ENCODE measurements around the gene SETD3.

Gene SETD3

DNA sequence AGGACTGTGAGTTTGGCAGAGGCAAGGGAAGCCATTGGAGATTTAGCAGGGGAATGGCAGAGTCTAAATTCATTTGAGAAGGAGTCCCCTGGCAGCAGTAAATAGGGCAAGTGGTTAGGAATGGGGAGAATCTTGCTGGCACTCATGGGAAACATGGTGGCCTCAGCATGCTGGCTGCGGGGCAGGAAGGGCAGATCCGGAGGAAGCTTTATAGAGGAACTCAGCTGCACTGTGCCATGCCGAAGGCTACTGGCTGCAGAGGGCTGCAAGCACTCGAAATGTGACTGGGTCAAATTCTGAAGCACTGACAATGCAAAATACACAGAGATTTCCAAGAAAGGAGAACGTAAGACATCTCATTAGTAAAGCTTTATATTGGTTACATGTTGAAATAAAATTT, 24.4 kb upstream of the SETD3 start:
- H3K4me2 ChIP-seq (ENCODE audit: low read length), result no peak overlapping the region
- H3K36me3 ChIP-seq (replicated peaks; ENCODE audit: low read depth, low read length), result peaks cover 79% of the 10 kb centered on the region
- no peaks in the 10 kb centered on the region for H3K79me2 ChIP-seq (ENCODE audit: low read length)
- no peaks in the 10 kb centered on the region for H3K9me3 ChIP-seq (ENCODE audit: insufficient read depth, low read length)
- H3K4me3 ChIP-seq (ENCODE audit: low read length), result no peak overlapping the region
- H3K27ac ChIP-seq (ENCODE audit: low read length), result no peak overlapping the region
- H3K27me3 ChIP-seq (ENCODE audit: low read depth, low read length), result no peaks in the 10 kb centered on the region
- no peaks in the 10 kb centered on the region for H4K20me1 ChIP-seq (ENCODE audit: insufficient read depth, low read length)
- no peak overlapping the region for H2AFZ ChIP-seq (ENCODE audit: low read depth, low read length)
- no peak overlapping the region for H3K9ac ChIP-seq (ENCODE audit: low read length)
- peaks cover 5% of the 10 kb centered on the region; the same call in 1 of the 2 replicates for H3K4me1 ChIP-seq (ENCODE audit: low read length)
- TF ChIP-seq EZH2phosphoT487 (IDR thresholded peaks at IDR 0.05; ENCODE audit: low read depth), result no peak
- TF ChIP-seq, protein P1, sequence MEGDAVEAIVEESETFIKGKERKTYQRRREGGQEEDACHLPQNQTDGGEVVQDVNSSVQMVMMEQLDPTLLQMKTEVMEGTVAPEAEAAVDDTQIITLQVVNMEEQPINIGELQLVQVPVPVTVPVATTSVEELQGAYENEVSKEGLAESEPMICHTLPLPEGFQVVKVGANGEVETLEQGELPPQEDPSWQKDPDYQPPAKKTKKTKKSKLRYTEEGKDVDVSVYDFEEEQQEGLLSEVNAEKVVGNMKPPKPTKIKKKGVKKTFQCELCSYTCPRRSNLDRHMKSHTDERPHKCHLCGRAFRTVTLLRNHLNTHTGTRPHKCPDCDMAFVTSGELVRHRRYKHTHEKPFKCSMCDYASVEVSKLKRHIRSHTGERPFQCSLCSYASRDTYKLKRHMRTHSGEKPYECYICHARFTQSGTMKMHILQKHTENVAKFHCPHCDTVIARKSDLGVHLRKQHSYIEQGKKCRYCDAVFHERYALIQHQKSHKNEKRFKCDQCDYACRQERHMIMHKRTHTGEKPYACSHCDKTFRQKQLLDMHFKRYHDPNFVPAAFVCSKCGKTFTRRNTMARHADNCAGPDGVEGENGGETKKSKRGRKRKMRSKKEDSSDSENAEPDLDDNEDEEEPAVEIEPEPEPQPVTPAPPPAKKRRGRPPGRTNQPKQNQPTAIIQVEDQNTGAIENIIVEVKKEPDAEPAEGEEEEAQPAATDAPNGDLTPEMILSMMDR (IDR thresholded peaks at IDR 0.05; ENCODE audit: low read depth, low read length), result no peak

DNA sequence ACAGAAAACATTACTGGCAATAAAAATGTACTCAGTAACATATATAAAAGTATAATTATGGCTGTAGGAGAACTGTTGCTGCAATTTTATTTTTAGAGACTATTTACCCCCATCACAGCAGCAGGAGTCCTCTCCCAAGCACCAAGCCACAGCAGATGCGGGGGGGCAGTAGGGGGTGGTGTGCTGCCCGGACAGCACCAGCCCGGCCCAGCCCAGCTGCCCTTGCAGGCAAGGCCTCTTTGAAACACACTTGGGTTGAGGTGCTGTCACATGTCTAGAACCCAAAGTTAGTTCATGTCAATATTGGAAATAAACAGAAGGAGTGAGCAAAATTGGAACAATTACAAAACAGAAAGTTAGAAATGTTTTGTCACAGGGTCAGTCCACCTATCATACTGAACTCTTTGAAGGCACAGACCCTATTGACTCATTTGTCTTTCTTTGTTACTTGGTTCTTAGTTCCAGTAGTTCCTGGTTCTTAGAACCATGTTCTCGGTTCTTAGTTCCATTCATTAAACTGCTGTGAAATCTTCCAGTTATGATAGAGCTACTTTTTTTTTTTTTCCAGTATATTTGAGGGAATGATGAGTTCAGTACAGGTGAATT, 23.3 kb upstream of the SETD3 start:
- H3K36me3 ChIP-seq (replicated peaks; ENCODE audit: low read depth, low read length), result peaks cover 77% of the 10 kb centered on the region
- H3K9ac ChIP-seq (ENCODE audit: low read length), result no peak overlapping the region
- no peak overlapping the region for H3K27ac ChIP-seq (ENCODE audit: low read length)
- H3K9me3 ChIP-seq (ENCODE audit: insufficient read depth, low read length), result no peaks in the 10 kb centered on the region
- no peaks in the 10 kb centered on the region for H3K27me3 ChIP-seq (ENCODE audit: low read depth, low read length)
- peaks cover 5% of the 10 kb centered on the region; the same call in 1 of the 2 replicates for H3K4me1 ChIP-seq (ENCODE audit: low read length)
- H4K20me1 ChIP-seq (ENCODE audit: insufficient read depth, low read length), result no peaks in the 10 kb centered on the region
- TF ChIP-seq, protein P1 (IDR thresholded peaks at IDR 0.05; ENCODE audit: low read depth, low read length), result no peak
- no peak for TF ChIP-seq EZH2phosphoT487 (IDR thresholded peaks at IDR 0.05; ENCODE audit: low read depth)
- no peak overlapping the region for H3K4me3 ChIP-seq (ENCODE audit: low read length)
- no peak overlapping the region for H2AFZ ChIP-seq (ENCODE audit: low read depth, low read length)
- no peaks in the 10 kb centered on the region for H3K79me2 ChIP-seq (ENCODE audit: low read length)
- no peak overlapping the region for H3K4me2 ChIP-seq (ENCODE audit: low read length)

DNA sequence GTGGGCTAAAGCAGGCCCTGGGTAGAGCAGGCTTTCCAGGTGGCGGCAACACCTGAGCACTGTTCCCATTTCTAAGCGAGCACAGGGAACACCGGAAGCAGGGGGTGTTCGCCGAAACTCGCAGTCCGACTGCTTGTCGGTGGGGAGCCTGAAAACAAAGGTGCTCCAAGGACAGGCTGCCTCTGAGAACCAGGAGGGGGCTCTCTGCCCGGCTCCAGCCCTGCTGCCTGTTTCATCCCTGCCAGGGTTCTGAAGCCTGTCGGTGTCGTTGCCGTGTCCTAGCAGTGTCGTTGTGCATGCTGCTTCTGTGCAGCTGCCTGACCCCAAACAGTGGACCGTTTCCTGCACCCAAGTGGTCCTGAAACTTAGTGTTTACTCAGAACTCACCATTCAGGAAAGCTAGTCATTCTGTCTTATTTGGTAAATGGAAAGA, 22.3 kb upstream of the SETD3 start:
- Histone ChIP-seq H3K9me3 (ENCODE audit: insufficient read depth, low read length) (no peaks in the 10 kb centered on the region), H3K36me3 (replicated peaks; ENCODE audit: low read depth, low read length) (peaks cover 76% of the 10 kb centered on the region), H2AFZ (ENCODE audit: low read depth, low read length) (no peak overlapping the region), H3K27ac (ENCODE audit: low read length) (no peak overlapping the region), H3K4me2 (ENCODE audit: low read length) (no peak overlapping the region), H4K20me1 (ENCODE audit: insufficient read depth, low read length) (no peaks in the 10 kb centered on the region), H3K79me2 (ENCODE audit: low read length) (no peaks in the 10 kb centered on the region), H3K4me3 (ENCODE audit: low read length) (no peak overlapping the region), H3K27me3 (ENCODE audit: low read depth, low read length) (no peaks in the 10 kb centered on the region), H3K9ac (ENCODE audit: low read length) (no peak overlapping the region), H3K4me1 (ENCODE audit: low read length) (peaks cover 5% of the 10 kb centered on the region; the same call in 1 of the 2 replicates)
- TF ChIP-seq EZH2phosphoT487 (IDR thresholded peaks at IDR 0.05; ENCODE audit: low read depth), result no peak
- TF ChIP-seq, protein P1 (IDR thresholded peaks at IDR 0.05; ENCODE audit: low read depth, low read length), result no peak

DNA sequence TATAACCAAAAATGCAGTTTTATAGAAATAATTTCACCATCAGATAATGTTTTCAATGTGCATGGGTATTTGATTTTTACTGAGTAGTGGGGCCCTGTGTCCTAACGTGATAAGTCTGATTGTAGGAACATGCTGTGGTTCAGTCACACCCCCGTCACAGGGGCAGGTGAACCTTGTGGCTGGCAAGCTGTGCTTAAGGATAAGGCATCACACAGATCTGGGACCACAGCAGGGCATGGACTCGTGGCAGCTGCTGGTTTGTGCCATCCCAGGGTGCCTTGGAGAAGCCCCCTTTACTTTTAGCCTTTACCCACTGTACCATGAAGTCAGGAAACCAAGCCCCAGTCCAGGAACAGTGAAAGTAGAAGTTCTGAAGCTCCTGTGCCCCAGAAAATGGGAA, 17.2 kb upstream of the SETD3 start:
- Histone ChIP-seq H3K36me3 (replicated peaks; ENCODE audit: low read depth, low read length) (peaks cover 79% of the 10 kb centered on the region), H3K27me3 (ENCODE audit: low read depth, low read length) (no peaks in the 10 kb centered on the region), H3K79me2 (ENCODE audit: low read length) (peaks cover 4% of the 10 kb centered on the region; the same call in 1 of the 2 replicates), H3K27ac (ENCODE audit: low read length) (no peak overlapping the region), H4K20me1 (ENCODE audit: insufficient read depth, low read length) (peaks cover 5% of the 10 kb centered on the region), H3K4me3 (ENCODE audit: low read length) (no peak overlapping the region), H3K9ac (ENCODE audit: low read length) (no peak overlapping the region), H2AFZ (ENCODE audit: low read depth, low read length) (no peak overlapping the region), H3K4me2 (ENCODE audit: low read length) (no peak overlapping the region), H3K9me3 (ENCODE audit: insufficient read depth, low read length) (no peaks in the 10 kb centered on the region), H3K4me1 (ENCODE audit: low read length) (peaks cover under 1% of the 10 kb centered on the region; the same call in 1 of the 2 replicates)
- TF ChIP-seq, protein P1 (IDR thresholded peaks at IDR 0.05; ENCODE audit: low read depth, low read length), result no peak
- no peak for TF ChIP-seq EZH2phosphoT487 (IDR thresholded peaks at IDR 0.05; ENCODE audit: low read depth)

Measured in OCI-LY3 (cell line).